ENCODE data around the gene TMEM18.

TMEM18 gene

DNA sequence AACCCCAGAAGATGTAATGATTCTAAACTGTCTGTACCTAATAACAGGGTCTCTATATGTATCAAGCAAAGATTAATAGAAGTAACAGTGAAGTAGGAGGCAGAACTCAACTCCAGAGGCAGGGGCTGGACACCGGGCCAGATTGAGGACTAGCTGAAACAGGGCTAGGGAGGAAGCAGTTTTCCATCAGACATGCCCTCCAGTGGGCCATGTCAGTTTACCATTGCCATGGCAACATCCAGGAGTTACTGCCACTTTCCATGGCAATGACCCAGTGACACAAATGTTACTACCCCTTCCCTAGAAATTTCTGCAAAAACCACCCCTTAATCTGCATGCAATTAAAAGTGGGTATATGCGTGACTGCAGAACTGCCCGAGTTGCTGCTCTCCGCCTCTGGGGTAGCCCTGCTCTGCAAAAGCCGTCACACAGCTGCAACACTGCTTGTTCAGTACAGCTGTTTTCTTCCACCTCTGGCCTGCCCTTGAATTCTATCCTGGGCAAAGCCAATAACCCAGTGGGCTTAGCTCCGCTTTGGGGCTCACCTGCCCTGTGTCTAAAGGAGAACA lies 58.7 kb downstream of the TMEM18 start:
- FAIRE-seq (no peak), DNase-seq (ENCODE audit: insufficient read length, low spot score) (no peak)
- TF ChIP-seq PAX5 (IDR thresholded peaks at IDR 0.05; ENCODE audit: insufficient read depth, low read length, severe bottlenecking), result no peak
- TF ChIP-seq POLR2A (IDR thresholded peaks at IDR 0.05; ENCODE audit: low read depth, low read length), result no peak
- no peak for TF ChIP-seq TAF1 (IDR thresholded peaks at IDR 0.05; ENCODE audit: low read depth, low read length)
- TF ChIP-seq POU2F2 (IDR thresholded peaks at IDR 0.05; ENCODE audit: low read depth, low read length), result no peak
- TF ChIP-seq POLR2AphosphoS5 (IDR thresholded peaks at IDR 0.05; ENCODE audit: low read depth, low read length), result no peak
- no peak for TF ChIP-seq SPI1 (IDR thresholded peaks at IDR 0.05; ENCODE audit: low read depth, low read length)

DNA sequence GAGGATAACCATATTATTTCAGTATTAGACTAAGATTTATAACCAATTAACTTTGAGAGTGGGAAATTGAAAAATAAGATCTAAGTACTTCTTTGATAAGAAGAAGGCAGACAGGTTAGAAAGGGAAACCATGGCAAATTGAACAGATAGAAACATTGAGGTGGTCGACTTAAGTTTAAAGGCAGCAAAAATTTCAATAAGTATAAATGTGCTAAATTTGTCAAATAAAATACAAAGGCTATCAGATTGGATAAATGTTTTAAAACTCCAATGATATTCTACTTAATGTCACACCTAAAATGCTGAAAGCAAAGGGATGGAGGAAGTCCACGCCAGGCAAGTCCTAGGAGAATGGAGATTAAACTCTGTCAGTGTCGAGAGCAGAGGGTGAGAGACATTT lies 59.2 kb downstream of the TMEM18 start:
- DNase-seq (ENCODE audit: insufficient read length, low spot score), result no peak
- TF ChIP-seq POLR2AphosphoS5 (IDR thresholded peaks at IDR 0.05; ENCODE audit: low read depth, low read length), result no peak
- no peak for TF ChIP-seq POLR2A (IDR thresholded peaks at IDR 0.05; ENCODE audit: low read depth, low read length)
- TF ChIP-seq PAX5 (IDR thresholded peaks at IDR 0.05; ENCODE audit: insufficient read depth, low read length, severe bottlenecking), result no peak
- no peak for TF ChIP-seq TAF1 (IDR thresholded peaks at IDR 0.05; ENCODE audit: low read depth, low read length)
- no peak for TF ChIP-seq POU2F2 (IDR thresholded peaks at IDR 0.05; ENCODE audit: low read depth, low read length)
- TF ChIP-seq SPI1 (IDR thresholded peaks at IDR 0.05; ENCODE audit: low read depth, low read length), result no peak
- no peak for FAIRE-seq
